NCI-H460 (cell line): ENCODE measurements around the gene TACC2. TPM values are rescaled to one million over a fixed set of nuclear protein-coding genes. Genes with fewer than 3 reads are reported as not detected.
"Not testable (repeated sequence)": the region's sequence is repeated elsewhere in the genome, so short reads cannot be mapped to it uniquely, and the experiment has no call there.

ENCODE experiments used
- DNase-seq: peaks from one replicate; pipeline ENCODE4 v3.0.0-alpha.2; 2016; ENCODE audit warnings: low read depth; ENCODE audit errors: extremely low read depth
- total RNA-seq: library from RNA; depleted of rRNA; stranded (reverse); fragments of >200 nt; shearing (Covaris generic); gene quantifications from 2 replicates; pipeline ENCODE4 v1.2.3, GENCODE V29; 2014

The TACC2 gene
- total RNA-seq, 1 experiment from 2014 or later: 31.1 TPM

- DNase-seq: no peak
Measured at GRCh38 chr10:122055252-122055651, 66.3 kb downstream of the TACC2 start.

DNA sequence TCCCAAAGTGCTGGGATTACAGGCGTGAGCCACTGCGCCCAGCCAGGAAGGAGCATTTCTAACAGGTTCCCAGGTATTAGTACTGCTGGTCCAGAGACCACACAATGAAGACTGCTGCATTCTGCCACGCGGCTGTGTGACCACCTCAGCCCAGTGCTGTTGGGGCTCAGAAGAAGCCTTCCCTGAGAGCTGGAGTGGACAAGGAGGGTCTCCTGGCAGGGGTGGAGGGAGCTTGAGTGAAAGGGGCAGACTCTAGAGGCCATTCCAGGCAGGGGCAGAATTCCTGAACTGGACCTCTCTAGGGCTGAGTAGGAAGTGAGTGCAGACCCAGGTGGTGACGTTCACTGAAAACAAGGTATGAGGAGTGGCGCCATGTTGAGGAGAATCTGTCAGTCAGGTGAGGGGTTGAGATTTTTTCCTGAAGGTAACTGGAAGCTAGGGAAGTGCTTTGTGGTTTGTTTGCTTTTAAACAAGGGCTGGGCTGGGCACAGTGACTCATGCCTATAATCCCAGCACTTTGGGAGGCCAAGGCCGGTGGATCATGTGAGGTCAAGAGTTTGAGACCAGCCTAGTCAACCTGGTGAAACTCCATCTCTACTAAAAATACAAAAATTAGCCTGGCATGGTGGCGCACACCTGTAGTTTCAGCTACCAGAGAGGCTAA, 67.6 kb downstream of the TACC2 start:
- no peak for DNase-seq

GRCh38 chr10:122057841-122058413, 69.0 kb downstream of the TACC2 start:
- DNase-seq: no peak

GRCh38 chr10:122060250-122060649, 71.3 kb downstream of the TACC2 start:
- no peak for DNase-seq

GRCh38 chr10:122062831-122063674, 74.1 kb downstream of the TACC2 start:
- peak; percentile 93 for DNase-seq

- not testable (repeated sequence) for DNase-seq
Measured at GRCh38 chr10:122066337-122066939, 77.5 kb downstream of the TACC2 start.

DNA sequence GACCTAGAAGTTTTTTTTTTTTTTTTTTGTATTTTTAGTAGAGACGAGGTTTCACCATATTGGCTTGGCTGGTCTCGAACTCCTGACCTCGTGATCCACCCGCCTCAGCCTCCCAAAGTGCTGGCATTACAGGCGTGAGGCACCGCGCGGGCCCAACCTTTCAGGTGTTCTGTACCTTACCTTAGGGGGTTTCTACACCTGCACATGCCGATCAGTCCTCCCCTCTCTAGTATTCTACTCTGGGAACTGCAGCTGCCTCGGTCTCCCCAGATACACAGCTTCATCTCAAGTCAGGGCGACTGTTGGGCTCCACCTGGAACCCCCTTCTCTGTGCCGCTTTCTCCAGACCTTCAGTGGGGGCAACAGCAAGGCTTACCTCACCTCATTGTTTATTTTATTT, 79.9 kb downstream of the TACC2 start:
- DNase-seq: no peak

GRCh38 chr10:122072491-122072890, 83.5 kb downstream of the TACC2 start:
- no peak for DNase-seq

- DNase-seq: no peak
Measured at GRCh38 chr10:122073508-122073907, 84.5 kb downstream of the TACC2 start.

DNA sequence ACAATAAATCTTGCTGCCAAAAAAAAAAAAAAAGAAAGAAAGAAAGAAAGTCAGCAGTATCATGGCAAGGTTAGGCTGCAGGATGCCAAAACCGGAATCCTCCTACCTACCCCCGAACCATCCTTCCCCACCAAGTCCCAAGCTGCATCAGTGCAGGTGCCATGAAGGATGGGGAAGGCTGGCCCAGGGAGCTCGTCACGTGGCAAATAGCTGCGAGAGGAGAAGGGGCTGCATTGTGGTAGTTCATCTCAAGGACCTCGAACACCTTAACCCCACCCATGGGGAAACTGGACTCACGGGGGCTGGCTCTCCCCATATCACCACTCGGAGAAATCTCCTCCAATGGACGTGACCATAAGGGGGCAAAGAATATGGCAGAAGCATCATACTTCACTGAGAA, 86.2 kb downstream of the TACC2 start:
- no peak for DNase-seq

DNA sequence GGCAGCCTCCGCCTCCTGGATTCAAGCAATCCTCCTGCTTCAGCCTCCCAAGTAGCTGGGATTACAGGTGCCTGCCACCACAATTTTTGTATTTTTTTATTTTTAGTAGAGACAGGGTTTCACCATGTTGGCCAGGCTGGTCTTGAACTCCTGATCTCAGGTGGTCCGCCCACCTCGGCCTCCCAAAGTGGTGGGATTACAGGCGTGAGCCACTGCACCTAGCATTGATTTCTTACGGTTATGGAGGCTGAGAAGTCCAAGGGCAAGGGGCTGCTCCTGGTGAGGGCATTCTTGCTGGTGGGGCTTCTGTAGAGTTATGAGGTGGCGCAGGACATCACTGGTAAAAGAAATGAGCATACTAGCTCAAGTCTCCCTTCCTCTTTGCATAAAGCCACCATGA, 86.9 kb downstream of the TACC2 start:
- not testable (repeated sequence) for DNase-seq

DNA sequence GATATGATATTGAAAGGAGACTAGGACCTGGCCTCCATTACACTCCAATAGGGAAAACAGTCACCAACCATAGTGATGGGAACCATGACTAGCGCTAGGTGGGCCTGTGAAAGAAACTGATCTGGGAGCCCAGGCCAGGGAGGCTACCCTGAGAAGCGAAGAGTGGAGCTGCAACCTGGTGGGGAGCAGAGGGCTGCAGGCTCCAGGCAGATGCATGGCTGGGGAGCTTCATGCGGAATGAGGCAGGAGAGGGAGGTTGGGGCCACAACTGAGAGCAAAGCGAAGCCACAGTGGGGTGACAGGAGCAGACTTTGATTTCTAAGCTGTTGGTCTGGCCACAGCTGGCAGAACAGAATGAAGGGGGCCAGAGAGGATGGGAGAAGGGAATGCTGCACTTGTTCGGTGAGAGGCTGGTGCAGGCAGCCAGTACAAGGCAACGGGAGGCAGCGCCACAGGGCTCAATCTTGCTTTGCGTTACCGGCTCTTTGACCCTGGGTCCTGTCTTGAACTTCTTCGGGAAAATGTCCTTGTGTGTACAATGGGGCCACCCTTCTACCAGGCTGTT, 88.4 kb downstream of the TACC2 start:
- no peak for DNase-seq

DNA sequence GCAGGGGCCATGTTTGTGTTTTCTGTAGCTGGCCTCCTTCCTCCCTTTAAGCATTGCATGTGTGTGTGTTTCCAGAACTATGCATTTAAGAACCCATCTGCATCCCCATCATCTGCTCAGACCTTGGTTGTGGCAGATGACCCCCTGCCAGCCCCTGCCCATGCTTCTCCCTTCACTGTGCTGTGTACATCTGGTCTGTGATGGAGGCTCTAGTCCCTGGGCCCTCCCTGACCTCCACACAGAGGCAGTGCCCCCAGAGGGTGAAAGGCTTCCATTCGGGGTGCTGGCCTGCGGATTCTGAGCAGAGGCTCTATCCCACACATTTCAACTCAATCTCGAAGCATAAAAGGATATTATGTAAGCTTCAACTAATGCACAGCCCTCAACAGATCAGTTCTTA, 89.4 kb downstream of the TACC2 start:
- DNase-seq: no peak

DNA sequence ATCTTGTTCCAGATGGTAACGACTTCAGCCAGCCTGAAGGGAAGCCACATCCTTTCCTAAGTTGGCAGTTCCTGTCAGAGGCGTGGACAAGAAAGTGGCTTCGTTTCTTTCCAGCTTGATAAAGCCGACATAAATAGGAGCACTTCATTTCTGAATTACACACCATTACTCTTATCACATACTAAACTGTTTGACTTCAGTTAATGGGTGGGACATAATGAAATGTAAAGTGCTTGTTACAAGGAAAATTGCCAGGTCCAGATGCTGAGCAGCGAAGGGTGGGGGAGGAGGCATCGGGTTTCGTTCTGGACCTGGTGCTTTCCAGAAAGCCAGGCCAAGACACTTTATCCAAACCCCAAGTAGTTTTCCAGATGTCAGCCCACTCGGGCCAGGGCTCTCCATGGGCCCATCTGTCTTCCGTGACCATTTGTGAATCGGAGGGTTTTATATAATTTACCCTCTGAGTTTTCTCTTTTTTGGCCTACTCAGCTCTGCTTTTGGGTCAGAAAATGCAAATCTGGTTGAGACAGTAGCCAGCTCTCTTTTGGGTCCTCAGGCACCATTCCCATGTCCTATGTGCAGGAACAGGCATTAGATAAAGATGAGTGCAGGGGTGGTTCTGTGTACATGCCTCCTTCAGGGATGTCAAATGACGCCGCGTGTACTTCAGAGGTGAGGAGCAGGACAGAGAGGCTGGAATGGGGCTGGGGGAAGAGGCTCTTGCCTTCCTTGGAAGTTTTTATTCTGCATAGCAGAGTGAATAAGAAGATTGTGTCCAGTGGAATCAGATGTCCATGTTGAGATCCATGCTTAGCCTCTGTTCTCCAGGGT, 90.2 kb downstream of the TACC2 start:
- no peak for DNase-seq

- no peak for DNase-seq
Measured at GRCh38 chr10:122082616-122083477, 93.9 kb downstream of the TACC2 start.

DNA sequence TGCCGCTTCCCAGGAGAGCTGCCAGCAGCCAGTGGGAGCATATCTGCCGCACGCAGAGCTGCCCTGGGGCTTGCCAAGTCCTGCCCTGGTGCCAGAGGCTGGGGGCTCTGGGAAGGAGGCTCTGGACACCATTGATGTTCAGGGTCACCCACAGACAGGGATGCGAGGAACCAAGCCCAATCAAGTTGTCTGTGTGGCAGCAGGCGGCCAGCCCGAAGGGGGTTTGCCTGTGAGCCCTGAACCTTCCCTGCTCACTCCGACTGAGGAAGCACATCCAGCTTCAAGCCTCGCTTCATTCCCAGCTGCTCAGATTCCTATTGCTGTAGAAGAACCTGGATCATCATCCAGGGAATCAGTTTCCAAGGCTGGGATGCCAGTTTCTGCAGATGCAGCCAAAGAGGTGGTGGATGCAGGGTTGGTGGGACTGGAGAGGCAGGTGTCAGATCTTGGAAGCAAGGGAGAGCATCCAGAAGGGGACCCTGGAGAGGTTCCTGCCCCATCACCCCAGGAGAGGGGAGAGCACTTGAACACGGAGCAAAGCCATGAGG, 94.6 kb downstream of the TACC2 start:
- no peak for DNase-seq

DNA sequence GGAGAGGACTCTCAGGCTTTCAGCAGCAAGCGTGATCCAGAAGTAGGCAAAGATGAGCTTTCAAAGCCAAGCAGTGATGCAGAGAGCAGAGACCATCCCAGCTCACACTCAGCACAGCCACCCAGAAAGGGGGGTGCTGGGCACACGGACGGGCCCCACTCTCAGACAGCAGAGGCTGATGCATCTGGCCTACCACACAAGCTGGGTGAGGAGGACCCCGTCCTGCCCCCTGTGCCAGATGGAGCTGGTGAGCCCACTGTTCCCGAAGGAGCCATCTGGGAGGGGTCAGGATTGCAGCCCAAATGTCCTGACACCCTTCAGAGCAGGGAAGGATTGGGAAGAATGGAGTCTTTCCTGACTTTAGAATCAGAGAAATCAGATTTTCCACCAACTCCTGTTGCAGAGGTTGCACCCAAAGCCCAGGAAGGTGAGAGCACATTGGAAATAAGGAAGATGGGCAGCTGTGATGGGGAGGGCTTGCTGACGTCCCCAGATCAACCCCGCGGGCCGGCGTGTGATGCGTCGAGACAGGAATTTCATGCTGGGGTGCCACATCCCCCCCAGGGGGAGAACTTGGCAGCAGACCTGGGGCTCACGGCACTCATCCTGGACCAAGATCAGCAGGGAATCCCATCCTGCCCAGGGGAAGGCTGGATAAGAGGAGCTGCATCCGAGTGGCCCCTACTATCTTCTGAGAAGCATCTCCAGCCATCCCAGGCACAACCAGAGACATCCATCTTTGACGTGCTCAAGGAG, 95.5 kb downstream of the TACC2 start:
- DNase-seq: no peak

DNA sequence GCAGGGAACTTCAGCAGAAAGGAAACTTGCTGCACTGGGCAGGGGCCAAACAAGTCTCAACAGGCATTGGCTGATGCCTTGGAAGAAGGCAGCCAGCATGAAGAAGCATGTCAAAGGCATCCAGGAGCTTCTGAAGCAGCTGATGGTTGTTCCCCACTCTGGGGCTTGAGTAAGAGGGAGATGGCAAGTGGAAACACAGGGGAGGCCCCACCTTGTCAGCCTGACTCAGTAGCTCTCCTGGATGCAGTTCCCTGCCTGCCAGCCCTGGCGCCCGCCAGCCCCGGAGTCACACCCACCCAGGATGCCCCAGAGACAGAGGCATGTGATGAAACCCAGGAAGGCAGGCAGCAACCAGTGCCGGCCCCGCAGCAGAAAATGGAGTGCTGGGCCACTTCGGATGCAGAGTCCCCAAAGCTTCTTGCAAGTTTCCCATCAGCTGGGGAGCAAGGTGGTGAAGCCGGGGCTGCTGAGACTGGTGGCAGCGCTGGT, 96.5 kb downstream of the TACC2 start:
- no peak for DNase-seq
